DOHH2 (cell line): ENCODE data around the gene NIPBL.

ENCODE experiments used
- CTCF ChIP-seq: fragments of 200-600 bp; sonication (generic); IDR thresholded peaks from one replicate; pipeline ENCODE4 v1.5.1; 2014; ENCODE audit warnings: antibody characterized with exemption, mild to moderate bottlenecking, low read depth, low read length; ENCODE audit not compliant: poor library complexity, severe bottlenecking
- EZH2phosphoT487 ChIP-seq: fragments of 200-600 bp; sonication (generic); IDR thresholded peaks from 2 replicates; pipeline ENCODE4 v1.6.1; 2017; ENCODE audit warnings: borderline replicate concordance, mild to moderate bottlenecking, antibody characterized with exemption, low read length, moderate library complexity, mixed read lengths

GRCh38 chr5:36943584-36943983 is 67.0 kb downstream of the NIPBL start:
- TF ChIP-seq CTCF (no peak), EZH2phosphoT487 (no peak)
